ENCODE measurements around the gene CXCL10. TPM values are rescaled to one million over a fixed set of nuclear protein-coding genes. Genes with fewer than 3 reads are reported as not detected.

CXCL10 gene
- total RNA-seq, 4 donors from 2014 or later = not detected

- WGBS = 76% methylated on average over 1 of the region's 1 CpG
- H3K27me3 ChIP-seq = no peaks in the 10 kb centered on the region
- no peaks in the 10 kb centered on the region for H3K9me3 ChIP-seq
- no peaks in the 10 kb centered on the region for H3K4me1 ChIP-seq
- no peaks in the 10 kb centered on the region for H3K36me3 ChIP-seq
- no peak for DNase-seq (ENCODE audit: low spot score in 2 of 2)
- no peak overlapping the region for H3K27ac ChIP-seq
- no peak overlapping the region for H3K4me3 ChIP-seq
- TF ChIP-seq CTCF (IDR thresholded peaks at IDR 0.05) (no peak), POLR2A (IDR thresholded peaks at IDR 0.05) (no peak), EP300 (IDR thresholded peaks at IDR 0.05) (no peak), POLR2AphosphoS5 (IDR thresholded peaks at IDR 0.05) (no peak)
Observed at GRCh38 chr4:76061421-76061820, 38.1 kb upstream of the CXCL10 start.

GRCh38 chr4:76060506-76060905 is 37.2 kb upstream of the CXCL10 start:
- TF ChIP-seq CTCF (IDR thresholded peaks at IDR 0.05) = no peak
- no peak for TF ChIP-seq POLR2AphosphoS5 (IDR thresholded peaks at IDR 0.05)
- TF ChIP-seq EP300 (IDR thresholded peaks at IDR 0.05) = no peak
- TF ChIP-seq POLR2A (IDR thresholded peaks at IDR 0.05) = no peak
- no peak overlapping the region for H3K4me3 ChIP-seq
- H3K4me1 ChIP-seq = no peaks in the 10 kb centered on the region
- H3K27me3 ChIP-seq = no peaks in the 10 kb centered on the region
- H3K27ac ChIP-seq = no peak overlapping the region
- H3K9me3 ChIP-seq = no peaks in the 10 kb centered on the region
- no peaks in the 10 kb centered on the region for H3K36me3 ChIP-seq
- no peak for DNase-seq (ENCODE audit: low spot score in 2 of 2)

- Histone ChIP-seq H3K4me1 (no peaks in the 10 kb centered on the region), H3K4me3 (no peak overlapping the region), H3K27ac (no peak overlapping the region), H3K9me3 (no peaks in the 10 kb centered on the region), H3K27me3 (no peaks in the 10 kb centered on the region), H3K36me3 (no peaks in the 10 kb centered on the region)
- 68% methylated on average over 1 of the region's 1 CpG for WGBS
- DNase-seq (ENCODE audit: low spot score in 2 of 2) = no peak
- TF ChIP-seq POLR2A (IDR thresholded peaks at IDR 0.05) (no peak), EP300 (IDR thresholded peaks at IDR 0.05) (no peak), POLR2AphosphoS5 (IDR thresholded peaks at IDR 0.05) (no peak), CTCF (IDR thresholded peaks at IDR 0.05) (no peak)
Observed at GRCh38 chr4:76059750-76060149, 36.5 kb upstream of the CXCL10 start.

GRCh38 chr4:76058888-76059426 is 35.7 kb upstream of the CXCL10 start:
- DNase-seq (ENCODE audit: low spot score in 2 of 2) = no peak
- TF ChIP-seq POLR2AphosphoS5 (IDR thresholded peaks at IDR 0.05) = no peak
- TF ChIP-seq POLR2A (IDR thresholded peaks at IDR 0.05) = no peak
- no peak for TF ChIP-seq CTCF (IDR thresholded peaks at IDR 0.05)
- TF ChIP-seq EP300 (IDR thresholded peaks at IDR 0.05) = no peak
- Histone ChIP-seq H3K4me3 (no peak overlapping the region), H3K36me3 (no peaks in the 10 kb centered on the region), H3K4me1 (no peaks in the 10 kb centered on the region), H3K9me3 (no peaks in the 10 kb centered on the region), H3K27me3 (no peaks in the 10 kb centered on the region), H3K27ac (no peak overlapping the region)
- 68% methylated on average over 3 of the region's 3 CpGs for WGBS

GRCh38 chr4:76058302-76058701 is 35.0 kb upstream of the CXCL10 start:
- H3K27me3 ChIP-seq = no peaks in the 10 kb centered on the region

More at GRCh38 chr4:76058302-76058701, 35.0 kb upstream of the CXCL10 start:
- DNase-seq (ENCODE audit: low spot score in 2 of 2) = no peak
- Histone ChIP-seq H3K4me3 (no peak overlapping the region), H3K4me1 (no peaks in the 10 kb centered on the region), H3K27ac (no peak overlapping the region), H3K36me3 (no peaks in the 10 kb centered on the region), H3K9me3 (no peaks in the 10 kb centered on the region)
- TF ChIP-seq CTCF (IDR thresholded peaks at IDR 0.05) (no peak), POLR2A (IDR thresholded peaks at IDR 0.05) (no peak), POLR2AphosphoS5 (IDR thresholded peaks at IDR 0.05) (no peak), EP300 (IDR thresholded peaks at IDR 0.05) (no peak)

All from suprapubic skin (tissue), 4 donors.